Psoas muscle (tissue), 8 donors: ENCODE data around the gene C2CD4C. TPM values are rescaled to one million over a fixed set of nuclear protein-coding genes. Genes with fewer than 3 reads are reported as not detected.
A peak's percentile ranks its signal among the peaks of the same experiment; 100 is the strongest.
"Not testable (repeated sequence)": the region's sequence is repeated elsewhere in the genome, so short reads cannot be mapped to it uniquely, and the experiment has no call there.

Experiments
- ATAC-seq, 4 donors: fragments of 200-7000 bp; cut with Tn5 transposase; one replicate each; pipeline ENCODE4 v1.9.1; 2020; ENCODE audit warnings: moderate library complexity in 3 of 4, mild to moderate bottlenecking in 2 of 4
- DNase-seq, 2 donors: peaks; one replicate each; pipeline ENCODE4 v3.0.0-alpha.2; 2020
- H3K27ac ChIP-seq: fragments of 200-600 bp; one replicate; pipeline ENCODE4 v1.8.0; 2022
- H3K27me3 ChIP-seq, 3 donors: fragments of 200-600 bp in 1 of 3; one replicate each; pipeline versions ENCODE4 v1.6.1 to v1.8.0; 2013 to 2022; ENCODE audit warnings: low read length in 2 of 3, mild to moderate bottlenecking in 2 of 3, moderate library complexity in 1 of 3; ENCODE audit not compliant: insufficient read depth in 3 of 3
- H3K36me3 ChIP-seq, 2 donors: fragments of 200-600 bp in 1 of 2; one replicate each; pipeline versions ENCODE4 v1.6.1 to v1.8.0; 2013 to 2022; ENCODE audit warnings: low read depth in 1 of 2, mild to moderate bottlenecking in 1 of 2, moderate library complexity in 1 of 2; ENCODE audit not compliant: insufficient read depth in 1 of 2
- H3K4me1 ChIP-seq: fragments of 200-600 bp; one replicate; pipeline ENCODE4 v1.8.0; 2022
- H3K4me3 ChIP-seq: fragments of 200-600 bp; one replicate; pipeline ENCODE4 v1.8.0; 2022; ENCODE audit warnings: mild to moderate bottlenecking
- H3K9me3 ChIP-seq: fragments of 200-600 bp; one replicate; pipeline ENCODE4 v1.8.0; 2022
- CTCF ChIP-seq: fragments of 200-600 bp; IDR thresholded peaks from one replicate; pipeline ENCODE4 v1.8.0; 2022; ENCODE audit warnings: antibody characterized with exemption
- WGBS, 3 donors: extraction: QIAGEN DNeasy Blood & Tissue Kit; methylation state at CpG; one replicate each; pipeline versions ENCODE4 v1.1.6 to v1.1.7; 2013; 5-methylcytosine and 5-hydroxymethylcytosine counted together
- intact Hi-C, 2 donors: fragments of 100-400 bp; cut with DNase I; formaldehyde crosslinking; loops; one replicate each; pipeline versions ENCODE4 v1.11.0 to v1.14.2; 2022
- polyA plus RNA-seq, 3 donors: library from polyadenylated mRNA; stranded (reverse); fragments of 200-250 nt; gene quantifications; one replicate each; pipeline ENCODE4 v1.2.3, GENCODE V29; 2013
- total RNA-seq, 4 donors: library from RNA; stranded (reverse); fragmentation: NEBNext Ultra II Directional in 2 of 4; extraction: Animal tissue kit (Norgen Biotek cat#: 25700) in 2 of 4; gene quantifications; one replicate each; pipeline versions ENCODE4 v1.2.1 to v1.2.4, GENCODE V29; 2021 to 2023
- donor health status: healthy with polysubstance abuse.
- donor health status: DM: no; HTN: no; CAD: no; lungs with moderate emphysema.
- donor health status: Bipolar disorder and iron deficiency.
- donor health status: healthy.
- donor health status: DM: yes; HTN: yes; CAD: no.
- donor health status: DM: no; HTN: no; CAD: no.
- donor health status: DM: no; HTN: no; CAD: no.
- donor health status: DM: yes; HTN: yes; CAD: no.

The C2CD4C gene
- total and polyA plus RNA-seq, 7 donors, result 0.47 to 1.3 (median 0.97) TPM

- H3K27me3 ChIP-seq, result peaks cover 0 to 32% (median under 1%) of the 10 kb centered on the region in 3 donors
- ATAC-seq (no peak), DNase-seq (no peak)
- no peaks in the 10 kb centered on the region for H3K4me1 ChIP-seq
- H3K9me3 ChIP-seq, result no peaks in the 10 kb centered on the region
- intact Hi-C loops, result loop anchor here in 1 of 2 donors (10.0 kb wide), 1 partner anchor 100 kb away; no protein-coding TSS in a partner anchor
- H3K27ac ChIP-seq, result no peak overlapping the region
- WGBS, 3 donors, result 67 to 82% (median 79%) methylated on average over 9 of the region's 9 CpGs
- H3K4me3 ChIP-seq, result no peak overlapping the region
- no peak for TF ChIP-seq CTCF
- no peaks in the 10 kb centered on the region for H3K36me3 ChIP-seq
Observed at GRCh38 chr19:384799-385169, 24.2 kb downstream of the C2CD4C start.

GRCh38 chr19:383922-384798 lies 24.8 kb downstream of the C2CD4C start:
- Histone ChIP-seq H3K4me3 (no peak overlapping the region), H3K27me3 (peaks cover 0 to 32% (median 0%) of the 10 kb centered on the region in 3 donors), H3K36me3 (no peaks in the 10 kb centered on the region), H3K9me3 (no peaks in the 10 kb centered on the region), H3K4me1 (no peaks in the 10 kb centered on the region), H3K27ac (no peak overlapping the region)
- 30 to 36% (median 31%) methylated on average over 44 of the region's 44 CpGs for WGBS, 3 donors
- TF ChIP-seq CTCF, result peak; percentile 53
- intact Hi-C loops, result loop anchor here in 1 of 2 donors (10.0 kb wide), 1 partner anchor 101 kb away; no protein-coding TSS in a partner anchor
- peak; percentile 49 to 80 (median 74) for ATAC-seq
- DNase-seq, result no peak

- 68 to 72% (median 72%) methylated on average over 19 of the region's 19 CpGs for WGBS, 3 donors
- no peak for TF ChIP-seq CTCF
- DNase-seq (no peak), ATAC-seq (no peak)
- H3K27ac ChIP-seq, result no peak overlapping the region
- H3K27me3 ChIP-seq, result peaks cover 0 to 27% (median 2%) of the 10 kb centered on the region in 3 donors
- no peaks in the 10 kb centered on the region for H3K4me1 ChIP-seq
- H3K36me3 ChIP-seq, result no peaks in the 10 kb centered on the region
- no peak overlapping the region for H3K4me3 ChIP-seq
- intact Hi-C loops, result loop anchor here in 1 of 2 donors (10.0 kb wide), 1 partner anchor 102 kb away; no protein-coding TSS in a partner anchor
- no peaks in the 10 kb centered on the region for H3K9me3 ChIP-seq
Observed at GRCh38 chr19:383040-383439, 25.9 kb downstream of the C2CD4C start.

GRCh38 chr19:382578-382977 lies 26.4 kb downstream of the C2CD4C start:
- not testable (repeated sequence) for ATAC-seq, H3K36me3 ChIP-seq, DNase-seq, H3K9me3 ChIP-seq, H3K4me3 ChIP-seq, H3K27ac ChIP-seq, H3K4me1 ChIP-seq
- peaks cover 0 to 30% (median 4%) of the 10 kb centered on the region in 3 donors for H3K27me3 ChIP-seq
- intact Hi-C loops, result loop anchor here in 1 of 2 donors (10.0 kb wide), 1 partner anchor 102 kb away; no protein-coding TSS in a partner anchor
- WGBS, 3 donors, result 40 to 47% (median 44%) methylated on average over 7 of the region's 9 CpGs

GRCh38 chr19:381901-382300 lies 27.0 kb downstream of the C2CD4C start:
- not testable (repeated sequence) for H3K9me3 ChIP-seq, H3K4me1 ChIP-seq, H3K36me3 ChIP-seq, H3K27ac ChIP-seq, DNase-seq, H3K4me3 ChIP-seq, ATAC-seq
- WGBS, 3 donors, result 31 to 33% (median 32%) methylated on average over 11 of the region's 11 CpGs
- intact Hi-C loops, result loop anchor here in 1 of 2 donors (10.0 kb wide), 1 partner anchor 103 kb away; no protein-coding TSS in a partner anchor
- H3K27me3 ChIP-seq, result peaks cover 0 to 30% (median 4%) of the 10 kb centered on the region in 3 donors

GRCh38 chr19:380618-381219 lies 28.2 kb downstream of the C2CD4C start:
- peaks cover 0 to 29% (median 4%) of the 10 kb centered on the region in 3 donors for H3K27me3 ChIP-seq
- H3K36me3 ChIP-seq, H3K9me3 ChIP-seq, H3K4me1 ChIP-seq, H3K27ac ChIP-seq, H3K4me3 ChIP-seq, ATAC-seq, DNase-seq: not testable (repeated sequence)
- WGBS, 3 donors, result 63 to 70% (median 69%) methylated on average over 12 to 14 of the region's 17 CpGs
- intact Hi-C loops, result loop anchor here in 1 of 2 donors (10.0 kb wide), 1 partner anchor 104 kb away; no protein-coding TSS in a partner anchor
